ENCODE results near the gene UBN2.
"Not testable (repeated sequence)": the region's sequence is repeated elsewhere in the genome, so short reads cannot be mapped to it uniquely, and the experiment has no call there.

UBN2 gene

DNA sequence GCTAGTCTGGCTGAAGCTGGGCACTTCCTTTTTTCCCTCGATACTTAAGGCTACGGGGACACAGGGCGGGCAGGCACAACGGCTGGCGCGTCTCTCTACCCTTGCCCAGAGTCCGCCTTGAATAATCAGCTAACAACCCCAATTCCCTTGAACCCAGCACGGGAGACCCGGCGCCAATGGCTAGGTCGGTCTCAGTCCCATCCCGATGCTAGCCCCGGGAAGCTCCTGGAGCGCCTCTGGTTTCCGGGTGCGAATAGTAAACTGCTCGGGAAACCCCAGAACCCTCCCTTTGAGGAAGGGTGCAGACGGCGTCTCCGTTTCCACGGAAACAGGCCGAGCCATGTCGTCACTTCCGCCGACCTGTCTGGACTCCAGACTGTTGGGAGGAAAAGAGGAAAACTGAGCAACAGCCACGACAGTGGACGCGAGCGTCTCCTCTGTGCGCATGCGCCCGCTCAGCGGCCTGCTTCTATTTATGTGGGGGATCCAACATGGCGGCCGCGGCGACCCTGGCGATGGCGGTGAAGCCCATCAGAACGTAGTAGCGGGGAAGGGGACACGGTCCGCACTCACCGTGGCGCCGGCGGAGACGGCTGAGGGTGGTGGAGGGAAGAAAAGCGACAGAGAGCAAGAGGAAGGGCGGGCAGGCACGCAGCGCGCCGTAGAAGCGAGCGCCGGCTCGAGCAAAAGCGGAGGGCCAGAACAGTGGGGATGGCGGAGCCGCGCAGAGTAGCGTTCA, at the start of gene UBN2:
Gene UBN2 (plus strand): TSS at position 464 of the 739 bp plus-strand sequence. CDS start 248 bp downstream, at position 712.
- FAIRE-seq = peak; percentile 91

GRCh38 chr7:139181404-139181803, 49.6 kb upstream of the UBN2 start:
- FAIRE-seq = no peak

- FAIRE-seq = no peak
These were observed 48.7 kb upstream of the UBN2 start for GRCh38 chr7:139182363-139182762.

DNA sequence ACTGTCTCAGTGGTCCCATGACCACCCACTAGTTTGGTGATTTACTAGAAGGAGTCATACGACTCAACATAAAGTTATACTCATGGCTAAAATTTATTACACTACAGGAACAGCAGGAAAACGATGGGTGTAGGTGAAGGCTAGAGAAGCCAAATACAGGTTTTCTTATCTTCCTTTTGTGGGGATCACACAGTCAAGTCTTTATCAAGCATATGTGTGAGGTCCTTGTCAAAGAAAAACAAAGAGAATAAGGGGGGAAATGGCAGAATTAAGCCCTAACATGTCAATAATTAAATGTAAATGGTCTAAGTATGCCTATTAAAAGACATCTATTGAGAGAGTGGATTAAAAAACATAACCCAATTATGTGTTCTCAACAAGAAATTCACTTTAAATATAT, 47.8 kb upstream of the UBN2 start:
- no peak for FAIRE-seq

DNA sequence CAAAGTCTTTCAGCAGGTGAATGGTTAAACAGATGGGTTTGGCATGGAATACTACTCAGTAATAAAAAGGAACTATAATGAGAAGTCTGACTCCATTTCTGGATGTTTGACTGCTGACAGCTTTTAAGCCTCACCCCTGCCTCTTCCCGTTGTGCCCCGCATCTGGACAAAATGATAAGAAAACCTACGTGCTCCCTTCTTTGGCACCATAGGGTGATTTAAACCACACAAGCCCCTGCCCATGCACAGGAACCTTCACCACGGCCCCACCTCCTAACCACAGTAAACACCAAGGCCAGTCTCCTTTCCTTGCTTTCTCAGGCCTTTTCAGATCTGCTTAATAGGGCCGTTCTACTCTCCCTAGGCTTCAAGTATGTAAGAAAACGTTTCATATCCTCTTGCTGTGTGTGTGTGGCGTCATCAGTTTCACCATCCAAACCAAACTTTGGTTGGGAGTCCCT, 47.1 kb upstream of the UBN2 start:
- no peak for FAIRE-seq

DNA sequence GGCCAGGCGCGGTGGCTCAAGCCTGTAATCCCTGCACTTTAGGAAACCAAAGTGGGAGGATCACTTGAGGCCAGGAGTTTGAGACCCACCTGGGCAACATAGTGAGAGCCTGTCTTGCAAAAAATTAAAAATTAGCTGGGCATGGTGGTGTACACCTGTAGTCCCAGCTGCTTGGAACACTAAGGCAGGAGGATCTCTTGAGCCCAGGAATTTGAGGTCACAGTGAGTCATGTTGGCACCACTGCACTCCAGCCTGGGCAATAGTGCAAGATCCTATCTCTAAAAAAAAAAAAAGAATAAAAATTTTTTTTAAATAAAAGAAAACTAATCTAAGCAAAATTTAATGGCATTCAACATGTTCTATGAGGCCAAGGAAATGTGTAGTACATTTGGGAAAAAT, 44.9 kb upstream of the UBN2 start:
- FAIRE-seq = no peak

DNA sequence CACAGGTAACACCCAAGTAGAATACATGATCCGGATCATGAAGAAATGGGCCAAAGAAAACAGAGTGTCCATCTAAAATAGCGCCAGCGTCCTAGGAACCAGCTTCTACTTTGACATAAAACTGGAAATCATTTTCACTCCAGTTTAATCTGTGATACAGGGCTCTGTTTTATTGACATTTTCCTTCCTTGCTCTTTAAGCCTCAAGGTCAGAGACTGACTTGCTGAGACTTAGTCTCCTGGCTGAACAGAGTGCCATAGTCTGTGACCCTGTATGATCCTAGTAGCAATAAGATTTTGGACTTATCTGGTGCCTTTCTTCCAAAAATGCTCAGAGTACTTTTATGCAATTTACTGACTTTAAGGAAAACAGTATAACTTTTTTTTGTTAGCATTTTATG, 41.7 kb upstream of the UBN2 start:
- FAIRE-seq = no peak

DNA sequence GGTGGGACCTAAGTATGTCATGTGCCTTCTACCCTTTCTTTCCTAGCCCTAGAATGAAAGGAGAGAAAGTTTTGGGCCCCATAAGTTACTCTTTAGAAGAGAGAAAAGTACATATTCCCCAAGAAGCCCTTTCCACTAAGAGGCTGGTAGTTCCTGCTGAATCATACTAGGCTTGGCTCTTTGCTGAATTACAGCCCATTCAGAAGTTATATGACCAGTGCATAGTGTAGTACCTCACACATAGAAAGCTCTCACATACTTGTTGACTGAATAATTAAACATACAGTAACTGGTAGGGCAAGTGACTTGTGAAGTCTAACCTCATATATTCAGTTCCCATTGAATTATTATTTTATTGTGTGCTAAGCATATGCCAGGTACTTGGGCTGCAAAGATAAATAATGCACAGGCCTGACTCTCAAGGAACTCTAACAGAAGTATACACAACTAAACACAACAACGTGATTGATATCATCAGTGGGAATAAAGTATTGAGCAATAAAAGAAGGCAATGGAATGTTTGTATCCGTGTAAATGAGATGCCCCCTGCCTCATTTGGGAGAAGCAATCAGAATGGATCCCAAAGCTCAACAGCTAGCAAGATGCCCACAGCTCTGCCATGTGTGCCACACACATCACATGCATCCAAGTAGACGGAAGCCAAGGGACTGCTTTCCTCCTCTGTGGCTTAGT, 38.9 kb upstream of the UBN2 start:
- no peak for FAIRE-seq

- FAIRE-seq = no peak
These were observed 30.7 kb upstream of the UBN2 start for GRCh38 chr7:139200382-139200781.

GRCh38 chr7:139203992-139204391, 27.0 kb upstream of the UBN2 start:
- FAIRE-seq = no peak

GRCh38 chr7:139205843-139206242, 25.2 kb upstream of the UBN2 start:
- FAIRE-seq = no peak

- FAIRE-seq = no peak
These were observed 18.9 kb upstream of the UBN2 start for GRCh38 chr7:139212133-139212532.

GRCh38 chr7:139213489-139213888, 17.5 kb upstream of the UBN2 start:
- FAIRE-seq = not testable (repeated sequence)

DNA sequence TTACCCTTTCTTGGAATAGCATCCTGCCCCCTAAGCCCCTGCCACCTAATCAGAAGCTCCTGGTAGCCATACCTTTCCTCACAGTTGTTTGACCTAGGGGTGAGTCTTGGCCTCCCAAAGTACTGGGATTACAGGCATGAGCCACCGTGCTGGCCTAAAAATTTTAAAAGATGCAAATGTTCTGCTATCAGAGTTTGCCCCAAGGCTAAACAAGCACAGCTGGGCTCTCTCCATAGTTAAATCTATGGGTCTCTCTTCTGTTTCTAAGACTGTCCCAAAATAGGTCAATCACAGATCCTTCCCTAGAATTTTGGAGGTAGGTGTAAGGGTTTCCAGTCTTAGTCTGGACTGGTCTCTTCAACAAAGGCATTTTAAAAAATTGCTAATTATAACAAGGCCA, 12.9 kb upstream of the UBN2 start:
- no peak for FAIRE-seq

DNA sequence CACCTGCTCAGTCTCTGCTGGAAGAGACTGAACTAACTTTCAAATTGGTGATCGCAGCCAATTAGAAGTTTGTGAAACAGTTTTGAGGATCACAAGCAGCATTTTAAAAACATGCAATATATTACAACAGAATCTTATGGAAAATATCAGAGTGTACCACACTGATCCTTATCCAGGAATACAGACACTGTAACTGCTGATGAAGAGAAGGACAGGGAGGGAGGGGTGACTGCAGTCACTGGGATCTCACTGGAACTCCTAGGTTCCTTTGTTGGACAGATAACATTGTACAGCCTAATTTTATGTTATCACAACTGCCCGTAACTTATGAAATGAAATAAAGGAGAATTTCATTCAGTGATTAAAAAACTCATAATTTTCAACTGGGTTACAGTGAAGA, 6.8 kb upstream of the UBN2 start:
- FAIRE-seq = no peak

GRCh38 chr7:139224836-139225235, 6.2 kb upstream of the UBN2 start:
- not testable (repeated sequence) for FAIRE-seq

- FAIRE-seq = not testable (repeated sequence)
These were observed 5.5 kb upstream of the UBN2 start for GRCh38 chr7:139225286-139226157.

GRCh38 chr7:139226158-139226515, 4.9 kb upstream of the UBN2 start:
- FAIRE-seq = not testable (repeated sequence)

- not testable (repeated sequence) for FAIRE-seq
These were observed 4.0 kb upstream of the UBN2 start for GRCh38 chr7:139226988-139227488.

GRCh38 chr7:139230023-139230422, 1.0 kb upstream of the UBN2 start:
- no peak for FAIRE-seq

- FAIRE-seq = no peak
These were observed 608 bp upstream of the UBN2 start for GRCh38 chr7:139230484-139230773.

- FAIRE-seq = no peak
These were observed 708 bp downstream of the UBN2 start for GRCh38 chr7:139231513-139232376.
